Gastroesophageal sphincter (tissue), 3 donors: ENCODE measurements around the gene NEO1.

Experiments
- EP300 ChIP-seq: sonication (generic); formaldehyde crosslinking; IDR thresholded peaks from one replicate; pipeline ENCODE4 v1.6.1; 2017; ENCODE audit warnings: antibody characterized with exemption, mild to moderate bottlenecking
- POLR2AphosphoS5 ChIP-seq: sonication (generic); formaldehyde crosslinking; IDR thresholded peaks from one replicate; pipeline ENCODE4 v1.6.1; 2017; ENCODE audit warnings: antibody characterized with exemption
- TF ChIP-seq, protein P1 (sequence below), 4 experiments: fragments of 200-600 bp in 2 of 4; fragments of 450-650 bp in 2 of 4; sonication (generic) in 1 of 4; IDR thresholded peaks; one replicate each; pipeline ENCODE4 v1.5.1; 2017 to 2019; ENCODE audit warnings: antibody characterized with exemption in 4 of 4, mild to moderate bottlenecking in 2 of 4, moderate library complexity in 2 of 4

- TF ChIP-seq, protein P1, sequence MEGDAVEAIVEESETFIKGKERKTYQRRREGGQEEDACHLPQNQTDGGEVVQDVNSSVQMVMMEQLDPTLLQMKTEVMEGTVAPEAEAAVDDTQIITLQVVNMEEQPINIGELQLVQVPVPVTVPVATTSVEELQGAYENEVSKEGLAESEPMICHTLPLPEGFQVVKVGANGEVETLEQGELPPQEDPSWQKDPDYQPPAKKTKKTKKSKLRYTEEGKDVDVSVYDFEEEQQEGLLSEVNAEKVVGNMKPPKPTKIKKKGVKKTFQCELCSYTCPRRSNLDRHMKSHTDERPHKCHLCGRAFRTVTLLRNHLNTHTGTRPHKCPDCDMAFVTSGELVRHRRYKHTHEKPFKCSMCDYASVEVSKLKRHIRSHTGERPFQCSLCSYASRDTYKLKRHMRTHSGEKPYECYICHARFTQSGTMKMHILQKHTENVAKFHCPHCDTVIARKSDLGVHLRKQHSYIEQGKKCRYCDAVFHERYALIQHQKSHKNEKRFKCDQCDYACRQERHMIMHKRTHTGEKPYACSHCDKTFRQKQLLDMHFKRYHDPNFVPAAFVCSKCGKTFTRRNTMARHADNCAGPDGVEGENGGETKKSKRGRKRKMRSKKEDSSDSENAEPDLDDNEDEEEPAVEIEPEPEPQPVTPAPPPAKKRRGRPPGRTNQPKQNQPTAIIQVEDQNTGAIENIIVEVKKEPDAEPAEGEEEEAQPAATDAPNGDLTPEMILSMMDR (IDR thresholded peaks at IDR 0.05) = no peak
- TF ChIP-seq POLR2AphosphoS5 (no peak), EP300 (no peak)
Measured at GRCh38 chr15:73275862-73276261, 223.6 kb downstream of the NEO1 start.
